VCaP (cell line): ENCODE data around the gene PLCL1.

Experiments used
- H3K27ac ChIP-seq: fragments of 450-650 bp; 2 replicates; pipeline ENCODE4 v1.5.1; 2017
- TF ChIP-seq, protein P1 (sequence below): fragments of 450-650 bp; conservative IDR thresholded peaks from 2 replicates; pipeline ENCODE4 v1.5.1; 2017; ENCODE audit warnings: mild to moderate bottlenecking, moderate library complexity

The PLCL1 gene

DNA sequence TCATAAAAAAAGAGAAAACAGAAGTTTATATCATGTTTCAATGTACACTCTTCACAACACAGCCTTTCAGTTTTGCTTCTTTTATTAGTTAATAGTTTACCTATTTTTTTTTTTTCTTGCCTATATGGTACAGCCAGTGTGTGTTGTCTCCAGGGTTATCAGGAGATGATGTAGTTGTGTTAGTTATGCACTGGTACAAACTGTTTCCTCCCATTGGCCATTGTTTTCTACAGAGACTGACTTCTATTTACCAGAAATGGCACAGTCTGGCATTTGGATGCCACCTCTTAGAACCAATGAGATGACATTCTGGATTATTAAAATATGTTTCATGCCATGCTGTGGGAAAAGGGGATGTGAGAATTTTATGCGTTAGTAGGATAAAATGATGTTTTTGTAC is 339.4 kb downstream of the PLCL1 start:
- H3K27ac ChIP-seq: no peak overlapping the region
- TF ChIP-seq, protein P1, sequence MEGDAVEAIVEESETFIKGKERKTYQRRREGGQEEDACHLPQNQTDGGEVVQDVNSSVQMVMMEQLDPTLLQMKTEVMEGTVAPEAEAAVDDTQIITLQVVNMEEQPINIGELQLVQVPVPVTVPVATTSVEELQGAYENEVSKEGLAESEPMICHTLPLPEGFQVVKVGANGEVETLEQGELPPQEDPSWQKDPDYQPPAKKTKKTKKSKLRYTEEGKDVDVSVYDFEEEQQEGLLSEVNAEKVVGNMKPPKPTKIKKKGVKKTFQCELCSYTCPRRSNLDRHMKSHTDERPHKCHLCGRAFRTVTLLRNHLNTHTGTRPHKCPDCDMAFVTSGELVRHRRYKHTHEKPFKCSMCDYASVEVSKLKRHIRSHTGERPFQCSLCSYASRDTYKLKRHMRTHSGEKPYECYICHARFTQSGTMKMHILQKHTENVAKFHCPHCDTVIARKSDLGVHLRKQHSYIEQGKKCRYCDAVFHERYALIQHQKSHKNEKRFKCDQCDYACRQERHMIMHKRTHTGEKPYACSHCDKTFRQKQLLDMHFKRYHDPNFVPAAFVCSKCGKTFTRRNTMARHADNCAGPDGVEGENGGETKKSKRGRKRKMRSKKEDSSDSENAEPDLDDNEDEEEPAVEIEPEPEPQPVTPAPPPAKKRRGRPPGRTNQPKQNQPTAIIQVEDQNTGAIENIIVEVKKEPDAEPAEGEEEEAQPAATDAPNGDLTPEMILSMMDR: no peak

DNA sequence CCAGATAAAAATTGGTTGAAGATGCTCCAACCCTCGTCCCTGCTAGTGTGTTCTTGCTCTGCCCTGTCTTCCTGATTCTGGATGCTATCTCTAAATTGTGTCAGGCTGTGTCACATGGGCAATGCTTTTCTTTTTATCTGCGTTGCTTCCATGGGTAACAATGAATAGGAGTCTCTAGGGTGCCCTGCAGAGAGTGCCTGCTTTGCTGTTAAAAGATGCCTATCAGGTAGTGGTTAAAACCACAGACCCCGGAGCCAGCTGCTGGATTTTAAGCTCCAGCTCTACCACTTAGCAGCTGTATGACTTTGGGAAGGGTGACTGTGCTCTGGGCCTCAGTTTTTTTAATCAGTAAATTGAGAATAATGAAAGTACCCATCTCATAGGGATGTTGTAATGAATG is 340.3 kb downstream of the PLCL1 start:
- H3K27ac ChIP-seq: no peak overlapping the region
- TF ChIP-seq, protein P1: no peak

DNA sequence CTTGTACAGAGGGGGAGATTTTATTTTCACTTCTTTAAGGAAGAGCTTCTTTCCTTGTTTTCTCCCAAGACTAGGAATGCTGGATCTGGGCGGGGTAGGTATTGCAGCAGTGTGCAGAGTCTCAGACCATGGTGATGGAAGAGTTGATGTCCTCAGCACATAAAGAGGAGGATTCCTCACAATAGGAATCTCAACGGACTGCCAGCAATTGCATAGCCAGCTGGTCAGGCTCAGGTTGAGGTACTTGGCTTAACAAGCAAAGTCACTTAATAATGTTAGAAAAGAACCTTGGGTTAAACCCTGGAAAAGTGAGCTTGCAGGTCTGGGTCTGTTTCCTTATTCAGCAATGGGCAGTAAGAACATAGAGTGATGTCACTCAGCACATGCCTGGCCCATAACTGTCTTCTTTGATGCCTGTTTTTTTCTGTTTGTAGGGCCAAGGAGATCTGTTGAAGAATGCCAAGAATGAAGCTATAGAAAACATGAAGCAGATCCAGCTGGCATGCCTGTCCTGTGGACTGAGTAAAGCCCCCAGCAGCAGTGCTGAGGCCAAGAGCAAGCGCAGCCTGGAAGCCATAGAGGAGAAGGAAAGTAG is 342.1 kb downstream of the PLCL1 start:
- TF ChIP-seq, protein P1: no peak
- no peak overlapping the region for H3K27ac ChIP-seq

DNA sequence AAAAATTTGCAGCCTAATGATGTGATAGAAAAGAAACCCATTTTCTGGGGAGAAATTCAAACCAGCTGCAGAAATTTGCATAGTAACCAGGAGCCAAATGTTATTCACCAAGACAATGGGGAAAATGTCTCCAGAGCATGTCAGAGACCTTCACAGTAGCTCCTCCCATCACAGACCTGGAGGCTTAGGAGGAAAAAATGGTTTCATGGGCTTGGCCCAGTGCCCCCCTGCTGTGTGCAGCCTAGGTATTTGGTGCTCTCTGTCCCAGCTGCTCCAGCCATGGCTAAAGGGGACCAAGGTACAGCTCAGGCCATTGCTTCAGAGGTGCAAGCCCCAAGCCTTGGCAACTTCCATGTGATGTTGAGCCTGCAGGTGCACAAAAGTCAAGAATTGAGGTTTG is 352.9 kb downstream of the PLCL1 start:
- no peak overlapping the region for H3K27ac ChIP-seq
- TF ChIP-seq, protein P1: no peak

DNA sequence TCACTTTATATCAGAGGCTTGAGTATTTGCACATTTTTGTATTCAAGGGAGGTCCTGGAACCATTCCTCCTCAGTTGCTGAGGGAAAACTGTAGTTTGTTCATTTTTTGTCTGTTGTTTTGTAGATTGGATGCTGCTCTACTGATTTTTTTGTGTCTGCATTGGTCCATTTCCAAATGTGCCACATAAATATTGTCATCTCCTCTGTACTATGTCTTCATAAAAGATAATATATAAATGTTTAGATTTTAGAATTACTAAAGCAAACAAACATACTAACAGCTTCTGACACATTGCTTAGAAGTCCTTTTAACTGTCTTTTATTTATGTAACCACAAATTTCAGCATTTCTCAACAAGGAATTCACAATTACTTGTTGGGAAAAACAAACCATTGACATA is 356.8 kb downstream of the PLCL1 start:
- TF ChIP-seq, protein P1: no peak
- no peak overlapping the region for H3K27ac ChIP-seq

DNA sequence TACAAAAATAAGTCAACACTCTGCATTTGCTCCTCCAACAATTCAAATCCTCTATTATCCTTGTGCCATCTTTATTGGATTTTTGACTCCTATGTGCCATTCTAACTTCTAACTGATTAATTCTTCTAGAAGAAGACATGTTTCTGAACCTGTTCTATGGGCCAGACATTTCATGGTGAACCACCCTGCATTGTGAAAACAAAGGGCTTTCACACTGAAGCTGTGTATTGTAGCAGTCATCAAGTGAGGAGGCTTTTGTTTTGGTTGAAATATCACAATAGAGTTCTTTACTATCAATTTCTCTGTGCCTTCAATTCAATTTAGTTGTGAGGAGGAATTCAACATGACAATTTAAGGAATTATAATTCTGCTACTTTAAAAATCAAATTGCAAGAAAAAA is 357.9 kb downstream of the PLCL1 start:
- TF ChIP-seq, protein P1: no peak
- H3K27ac ChIP-seq: no peak overlapping the region

DNA sequence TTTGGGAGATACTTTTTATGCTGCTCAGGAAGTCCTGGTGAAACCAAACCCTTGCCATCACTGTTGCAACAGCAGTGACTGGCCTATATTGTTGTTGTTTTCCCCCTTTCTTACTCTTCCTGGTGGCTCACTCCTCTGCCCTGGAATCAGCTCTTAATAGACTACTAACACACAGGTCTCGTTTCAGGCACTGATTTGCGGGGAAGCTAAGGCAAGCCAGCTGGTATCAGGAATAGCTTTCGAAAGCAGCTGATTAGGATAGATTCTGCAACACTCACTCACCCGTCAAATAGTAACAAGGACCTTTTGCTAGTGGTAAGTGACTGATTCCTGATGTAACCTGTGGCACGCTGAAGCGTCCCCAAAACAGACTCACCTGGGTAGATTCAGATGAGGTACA is 360.4 kb downstream of the PLCL1 start:
- TF ChIP-seq, protein P1: no peak
- H3K27ac ChIP-seq: no peak overlapping the region
